Cerebellar nuclear complex (tissue), 1 donor: ENCODE measurements around the gene PGR.
"Not testable (repeated sequence)": the region's sequence is repeated elsewhere in the genome, so short reads cannot be mapped to it uniquely, and the experiment has no call there.

Source experiments
- DNase-seq, 2 experiments: peaks; one replicate each; lab custom pipeline; 2025; lab: John Stamatoyannopoulos, UW

The PGR gene

GRCh38 chr11:101082813-101083212, 46.8 kb downstream of the PGR start:
- DNase-seq, result no peak

- DNase-seq, result no peak
Observed at GRCh38 chr11:101063706-101064105, 65.9 kb downstream of the PGR start.

- no peak for DNase-seq
Observed at GRCh38 chr11:101061606-101062005, 68.0 kb downstream of the PGR start.

- DNase-seq, result no peak
Observed at GRCh38 chr11:101059331-101059730, 70.3 kb downstream of the PGR start.

GRCh38 chr11:101053492-101053891, 76.1 kb downstream of the PGR start:
- DNase-seq, result no peak

GRCh38 chr11:101051677-101052076, 77.9 kb downstream of the PGR start:
- DNase-seq, result no peak

GRCh38 chr11:101049813-101050212, 79.8 kb downstream of the PGR start:
- no peak for DNase-seq

GRCh38 chr11:101049123-101049522, 80.5 kb downstream of the PGR start:
- DNase-seq, result no peak

- DNase-seq, result no peak
Observed at GRCh38 chr11:101048479-101048878, 81.1 kb downstream of the PGR start.

GRCh38 chr11:101046947-101047346, 82.7 kb downstream of the PGR start:
- DNase-seq, result no peak

- no peak for DNase-seq
Observed at GRCh38 chr11:101045415-101045814, 84.2 kb downstream of the PGR start.

GRCh38 chr11:101043940-101044339, 85.7 kb downstream of the PGR start:
- no peak for DNase-seq

GRCh38 chr11:101035872-101036271, 93.7 kb downstream of the PGR start:
- DNase-seq, result no peak

- DNase-seq, result no peak
Observed at GRCh38 chr11:101034076-101034475, 95.5 kb downstream of the PGR start.

GRCh38 chr11:101032991-101033390, 96.6 kb downstream of the PGR start:
- DNase-seq, result no peak

- no peak for DNase-seq
Observed at GRCh38 chr11:101031713-101032112, 97.9 kb downstream of the PGR start.

- no peak for DNase-seq
Observed at GRCh38 chr11:101030692-101031091, 98.9 kb downstream of the PGR start.

- DNase-seq, result no peak
Observed at GRCh38 chr11:101030015-101030414, 99.6 kb downstream of the PGR start.

- no peak for DNase-seq
Observed at GRCh38 chr11:101028644-101029043, 101.0 kb downstream of the PGR start.

GRCh38 chr11:101022256-101022655, 107.4 kb downstream of the PGR start:
- DNase-seq, result no peak

- no peak for DNase-seq
Observed at GRCh38 chr11:101019870-101020269, 109.7 kb downstream of the PGR start.

- no peak for DNase-seq
Observed at GRCh38 chr11:101014600-101015285, 114.9 kb downstream of the PGR start.

- not testable (repeated sequence) for DNase-seq
Observed at GRCh38 chr11:101013702-101014101, 115.9 kb downstream of the PGR start.

- no peak for DNase-seq
Observed at GRCh38 chr11:101011881-101012280, 117.7 kb downstream of the PGR start.
